ENCODE data around the gene MPHOSPH9. TPM values are rescaled to one million over a fixed set of nuclear protein-coding genes. Genes with fewer than 3 reads are reported as not detected.
A peak's percentile ranks its signal among the peaks of the same experiment; 100 is the strongest.

MPHOSPH9 gene
- total RNA-seq, 2 experiments from 2014 or later = 134 to 162 TPM

DNA sequence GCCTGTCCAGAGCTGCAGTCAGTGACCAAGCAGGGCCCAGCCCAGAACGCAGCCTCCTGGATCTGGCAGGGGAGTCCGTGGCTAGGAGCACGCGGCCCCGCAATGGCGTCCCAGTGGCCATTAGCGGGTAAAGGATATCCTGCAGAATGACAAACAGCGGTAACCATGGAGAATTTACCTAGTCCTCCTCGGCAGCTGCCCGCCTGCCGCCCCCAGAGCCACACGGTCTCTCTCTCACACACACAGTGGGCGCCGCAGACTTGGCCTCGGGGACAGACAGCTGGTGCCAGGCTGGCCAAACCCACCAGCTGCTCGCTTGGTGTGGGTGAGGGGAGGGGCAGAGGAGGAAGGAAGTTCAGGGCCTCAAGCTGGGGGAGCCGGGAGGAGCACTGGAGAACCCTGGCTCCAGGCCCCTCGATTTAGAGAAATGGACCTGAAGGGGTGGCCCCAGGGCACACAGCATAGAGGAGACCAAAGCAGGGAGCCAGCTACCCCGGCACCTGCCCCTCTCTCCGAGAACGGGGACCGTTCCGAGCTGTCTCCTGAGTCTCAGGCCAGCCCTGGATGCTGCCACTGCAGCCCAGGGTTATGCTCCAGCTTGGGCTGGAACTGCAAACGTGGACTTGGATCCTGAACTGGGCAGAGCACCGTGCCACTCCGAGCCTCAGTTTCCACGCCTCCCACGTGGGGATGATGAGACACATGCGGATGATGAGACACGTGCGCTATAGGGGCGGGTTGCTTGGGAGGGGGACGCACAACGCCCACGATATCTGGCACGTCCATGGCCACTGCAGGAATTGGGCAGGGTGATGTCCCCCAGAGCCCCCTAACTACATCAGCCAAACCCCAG is 35.3 kb upstream of the MPHOSPH9 start:
- no peaks in the 10 kb centered on the region for H3K9me3 Mint-ChIP-seq
- H3K27ac Mint-ChIP-seq = peak overlapping the region; percentile 62
- H3K4me3 Mint-ChIP-seq = no peak overlapping the region

GRCh38 chr12:123267335-123267920 is 34.5 kb upstream of the MPHOSPH9 start:
- Mint-ChIP-seq H3K27ac (peak overlapping the region; percentile 31), H3K9me3 (no peaks in the 10 kb centered on the region), H3K27me3 (no peaks in the 10 kb centered on the region), H3K4me1 (peaks cover 31% of the 10 kb centered on the region), H3K36me3 (ENCODE audit: low read depth) (peaks cover 2% of the 10 kb centered on the region), H3K4me3 (no peak overlapping the region)
- CTCF ChIA-PET = interaction anchor here (1.0 to 3.9 kb wide), 5 partner anchors 9 to 98 kb away, joined by 3 to 15 read pairs (median 4); partner anchors contain the start of gene SBNO1
- DNase-seq = no peak
- POLR2A ChIA-PET = no interaction called here

More for the DNA sequence above, 35.3 kb upstream of the MPHOSPH9 start:
- DNase-seq = no peak
- POLR2A ChIA-PET = no interaction called here
- H3K36me3 Mint-ChIP-seq (ENCODE audit: low read depth) = peaks cover 2% of the 10 kb centered on the region
- peaks cover 31% of the 10 kb centered on the region for H3K4me1 Mint-ChIP-seq
- H3K27me3 Mint-ChIP-seq = no peaks in the 10 kb centered on the region
- CTCF ChIA-PET = interaction anchor here (0.6 to 3.9 kb wide), 5 partner anchors 8 to 97 kb away, joined by 3 to 15 read pairs (median 4); partner anchors contain the start of gene SBNO1

- ChIA-PET POLR2A (no interaction called here), CTCF (interaction anchor here (1.0 to 3.9 kb wide), 4 partner anchors 10 to 98 kb away, joined by 3 to 15 read pairs (median 4); partner anchors contain the start of gene SBNO1)
- peaks cover 29% of the 10 kb centered on the region for H3K4me1 Mint-ChIP-seq
- no peak for DNase-seq
- H3K4me3 Mint-ChIP-seq = no peak overlapping the region
- H3K9me3 Mint-ChIP-seq = no peaks in the 10 kb centered on the region
- H3K36me3 Mint-ChIP-seq (ENCODE audit: low read depth) = peaks cover 2% of the 10 kb centered on the region
- H3K27ac Mint-ChIP-seq = no peak overlapping the region
- H3K27me3 Mint-ChIP-seq = no peaks in the 10 kb centered on the region
Observed at GRCh38 chr12:123266679-123267277, 33.8 kb upstream of the MPHOSPH9 start.

- no peaks in the 10 kb centered on the region for H3K27me3 Mint-ChIP-seq
- no peak overlapping the region for H3K27ac Mint-ChIP-seq
- ChIA-PET CTCF (no interaction called here), POLR2A (no interaction called here)
- H3K36me3 Mint-ChIP-seq (ENCODE audit: low read depth) = peaks cover 2% of the 10 kb centered on the region
- peaks cover 32% of the 10 kb centered on the region for H3K4me1 Mint-ChIP-seq
- no peaks in the 10 kb centered on the region for H3K9me3 Mint-ChIP-seq
- DNase-seq = no peak
- H3K4me3 Mint-ChIP-seq = no peak overlapping the region
Observed at GRCh38 chr12:123265851-123266678, 33.1 kb upstream of the MPHOSPH9 start.

DNA sequence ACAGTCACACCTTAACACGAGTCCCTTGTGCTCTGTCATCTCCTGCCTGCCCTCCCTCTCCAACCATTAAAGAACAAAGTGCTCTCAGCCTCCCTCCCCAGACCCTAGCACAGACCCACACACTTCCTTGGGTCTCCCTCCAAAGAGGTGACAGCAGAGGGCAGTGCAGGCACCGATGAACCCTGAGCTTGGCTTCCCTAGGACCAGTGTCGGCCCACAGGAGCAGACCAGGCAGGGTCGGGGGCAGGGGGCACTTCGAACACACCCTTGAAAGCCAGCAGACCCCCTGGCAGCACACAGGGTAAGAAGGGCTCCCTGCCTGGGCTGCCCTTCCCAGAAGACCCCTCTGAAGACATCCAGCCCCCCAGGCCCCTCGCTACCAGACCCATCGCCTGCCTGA is 31.7 kb upstream of the MPHOSPH9 start:
- H3K4me1 Mint-ChIP-seq = peaks cover 23% of the 10 kb centered on the region
- H3K36me3 Mint-ChIP-seq (ENCODE audit: low read depth) = peaks cover 11% of the 10 kb centered on the region
- H3K9me3 Mint-ChIP-seq = no peaks in the 10 kb centered on the region
- H3K27ac Mint-ChIP-seq = peak overlapping the region; percentile 14
- no peak overlapping the region for H3K4me3 Mint-ChIP-seq
- no peaks in the 10 kb centered on the region for H3K27me3 Mint-ChIP-seq
- CTCF ChIA-PET = interaction anchor here (0.9 to 1.6 kb wide), 2 partner anchors 12 to 26 kb away, joined by 4 to 5 read pairs; no protein-coding TSS in a partner anchor
- POLR2A ChIA-PET = no interaction called here
- no peak for DNase-seq

GRCh38 chr12:123263196-123263817 is 30.4 kb upstream of the MPHOSPH9 start:
- DNase-seq = no peak
- H3K4me3 Mint-ChIP-seq = no peak overlapping the region
- peak overlapping the region; percentile 46 for H3K27ac Mint-ChIP-seq
- peaks cover 11% of the 10 kb centered on the region for H3K36me3 Mint-ChIP-seq (ENCODE audit: low read depth)
- no peaks in the 10 kb centered on the region for H3K27me3 Mint-ChIP-seq
- POLR2A ChIA-PET = no interaction called here
- CTCF ChIA-PET = interaction anchor here (0.6 to 0.9 kb wide), 3 partner anchors 30 to 106 kb away, joined by 3 read pairs; partner anchors contain the start of genes MPHOSPH9 and MTRFR
- H3K9me3 Mint-ChIP-seq = no peaks in the 10 kb centered on the region
- H3K4me1 Mint-ChIP-seq = peaks cover 10% of the 10 kb centered on the region

- POLR2A ChIA-PET = no interaction called here
- H3K27me3 Mint-ChIP-seq = no peaks in the 10 kb centered on the region
- H3K9me3 Mint-ChIP-seq = no peaks in the 10 kb centered on the region
- CTCF ChIA-PET = interaction anchor here (0.9 kb wide), 1 partner anchor 11 kb away, joined by 3 read pairs; no protein-coding TSS in a partner anchor
- H3K27ac Mint-ChIP-seq = no peak overlapping the region
- H3K36me3 Mint-ChIP-seq (ENCODE audit: low read depth) = peaks cover 20% of the 10 kb centered on the region
- DNase-seq = no peak
- no peak overlapping the region for H3K4me3 Mint-ChIP-seq
- peaks cover 5% of the 10 kb centered on the region for H3K4me1 Mint-ChIP-seq
Observed at GRCh38 chr12:123261196-123261595, 28.3 kb upstream of the MPHOSPH9 start.

- H3K27ac Mint-ChIP-seq = no peak overlapping the region
- H3K4me3 Mint-ChIP-seq = no peak overlapping the region
- ChIA-PET POLR2A (no interaction called here), CTCF (interaction anchor here (1.6 kb wide), 1 partner anchor 10 kb away, joined by 5 read pairs; no protein-coding TSS in a partner anchor)
- H3K4me1 Mint-ChIP-seq = peaks cover 5% of the 10 kb centered on the region
- no peaks in the 10 kb centered on the region for H3K27me3 Mint-ChIP-seq
- no peaks in the 10 kb centered on the region for H3K9me3 Mint-ChIP-seq
- peaks cover 27% of the 10 kb centered on the region for H3K36me3 Mint-ChIP-seq (ENCODE audit: low read depth)
- DNase-seq = no peak
Observed at GRCh38 chr12:123260081-123260480, 27.1 kb upstream of the MPHOSPH9 start.

GRCh38 chr12:123258593-123258992 is 25.7 kb upstream of the MPHOSPH9 start:
- no peaks in the 10 kb centered on the region for H3K9me3 Mint-ChIP-seq
- no peak for DNase-seq
- ChIA-PET CTCF (interaction anchor here (0.6 to 1.6 kb wide), 2 partner anchors 11 to 237 kb away, joined by 4 to 5 read pairs; no protein-coding TSS in a partner anchor), POLR2A (no interaction called here)
- H3K4me1 Mint-ChIP-seq = peaks cover 5% of the 10 kb centered on the region
- peaks cover 32% of the 10 kb centered on the region for H3K36me3 Mint-ChIP-seq (ENCODE audit: low read depth)
- H3K27ac Mint-ChIP-seq = no peak overlapping the region
- H3K4me3 Mint-ChIP-seq = no peak overlapping the region
- H3K27me3 Mint-ChIP-seq = no peaks in the 10 kb centered on the region

DNA sequence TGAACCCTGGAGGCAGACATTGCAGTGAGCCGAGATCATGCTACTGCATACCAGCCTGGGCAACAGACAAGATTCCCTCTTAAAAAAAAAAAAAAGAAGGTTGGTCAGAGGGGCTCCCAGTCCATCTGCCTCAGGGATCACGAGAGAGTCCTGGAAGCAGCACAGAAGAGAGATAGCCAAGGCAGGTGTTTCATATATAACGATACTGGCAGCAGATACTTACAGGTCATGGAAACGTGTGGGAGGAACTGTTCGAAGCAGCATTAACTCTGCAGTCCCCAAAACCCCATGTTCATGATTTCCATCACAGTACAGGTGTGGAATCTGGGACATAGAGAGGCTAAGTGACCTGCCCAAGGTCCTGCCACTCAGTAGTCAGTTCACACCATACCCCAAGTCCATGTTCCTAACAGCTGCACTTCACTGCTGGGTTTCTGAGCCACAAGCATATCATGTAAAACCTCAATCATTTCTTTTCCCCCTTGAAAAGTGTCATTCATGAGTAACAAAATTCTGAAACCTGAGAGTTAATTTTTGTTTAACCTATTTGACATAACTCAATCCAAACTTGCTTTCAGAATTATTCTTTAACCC is 22.0 kb upstream of the MPHOSPH9 start:
- Mint-ChIP-seq H3K9me3 (no peaks in the 10 kb centered on the region), H3K4me1 (peaks cover 14% of the 10 kb centered on the region), H3K27me3 (no peaks in the 10 kb centered on the region), H3K4me3 (no peak overlapping the region), H3K36me3 (ENCODE audit: low read depth) (peaks cover 39% of the 10 kb centered on the region), H3K27ac (no peak overlapping the region)
- no peak for DNase-seq
- ChIA-PET POLR2A (no interaction called here), CTCF (interaction anchor here (0.7 to 1.7 kb wide), 2 partner anchors 12 to 52 kb away, joined by 3 read pairs; no protein-coding TSS in a partner anchor)

DNA sequence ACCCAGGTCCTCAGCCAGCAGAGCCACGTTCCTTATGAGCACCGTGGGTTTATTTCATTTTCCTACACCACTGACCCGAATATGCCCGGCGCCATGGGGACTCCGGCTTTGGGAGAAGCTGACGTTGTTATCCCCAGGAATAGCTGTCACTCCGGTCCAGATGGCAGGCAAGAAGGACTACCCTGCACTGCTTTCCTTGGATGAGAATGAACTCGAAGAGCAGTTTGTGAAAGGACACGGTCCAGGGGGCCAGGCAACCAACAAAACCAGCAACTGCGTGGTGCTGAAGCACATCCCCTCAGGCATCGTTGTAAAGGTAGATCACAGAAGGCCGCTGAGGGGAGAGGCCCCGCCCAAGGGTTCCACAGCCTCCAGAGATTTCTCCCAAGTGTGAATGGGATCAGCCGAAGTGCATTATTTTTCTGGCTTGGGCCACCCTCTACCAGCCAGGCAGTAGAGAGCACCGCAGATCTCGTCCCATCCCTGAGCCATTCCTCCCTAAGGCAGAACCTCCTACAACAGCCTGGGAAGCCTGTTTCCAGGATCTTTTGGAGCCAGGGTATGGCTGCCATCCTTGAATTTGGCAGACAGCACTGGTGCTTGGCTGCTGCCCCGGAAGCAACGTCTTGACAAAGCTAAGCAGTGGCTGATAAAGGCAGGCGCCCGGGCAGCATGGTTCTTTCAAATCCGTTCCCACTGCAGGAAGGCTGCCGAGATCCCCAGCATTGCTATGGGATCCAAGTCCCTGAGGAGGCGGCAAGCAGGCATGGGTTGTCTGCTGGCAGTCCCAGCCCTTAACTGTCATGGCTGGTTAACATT is 20.9 kb upstream of the MPHOSPH9 start:
- ChIA-PET CTCF (interaction anchor here (0.5 to 1.4 kb wide), 2 partner anchors 11 to 785 kb away, joined by 3 to 4 read pairs; no protein-coding TSS in a partner anchor), POLR2A (no interaction called here)
- DNase-seq = no peak
- H3K4me3 Mint-ChIP-seq = no peak overlapping the region
- H3K27ac Mint-ChIP-seq = no peak overlapping the region
- H3K4me1 Mint-ChIP-seq = peaks cover 18% of the 10 kb centered on the region
- H3K27me3 Mint-ChIP-seq = no peaks in the 10 kb centered on the region
- peaks cover 40% of the 10 kb centered on the region for H3K36me3 Mint-ChIP-seq (ENCODE audit: low read depth)
- no peaks in the 10 kb centered on the region for H3K9me3 Mint-ChIP-seq
